Kidney (tissue), 14 donors: ENCODE results near the gene FGF12. TPM values are rescaled to one million over a fixed set of nuclear protein-coding genes. Genes with fewer than 3 reads are reported as not detected.

Experiments used
- DNase-seq, 5 donors: peaks; one replicate each; pipeline ENCODE4 v3.0.0-alpha.2; 2013 to 2020
- FAIRE-seq: peaks from 2 replicates; lab custom pipeline; 2012; peaks lifted over from hg19 to GRCh38; lab: Jason Lieb, UNC
- H3K27ac ChIP-seq, 2 donors: one replicate each; pipeline ENCODE4 v1.7.0; 2013; ENCODE audit warnings: low read depth in 2 of 2, low read length in 2 of 2, inconsistent platforms in 1 of 2
- H3K27me3 ChIP-seq: one replicate; pipeline ENCODE4 v1.7.1; 2013; ENCODE audit warnings: low read length, inconsistent platforms; ENCODE audit not compliant: control insufficient read depth, insufficient read depth
- H3K36me3 ChIP-seq, 3 donors: one replicate each; pipeline versions ENCODE4 v1.7.0 to v1.7.1; 2013; ENCODE audit warnings: low read length in 3 of 3, control low read depth in 1 of 3, inconsistent platforms in 1 of 3; ENCODE audit not compliant: insufficient read depth in 3 of 3, control insufficient read depth in 2 of 3
- H3K4me1 ChIP-seq, 3 donors: one replicate each; pipeline versions ENCODE4 v1.7.0 to v1.7.1; 2013; ENCODE audit warnings: low read length in 3 of 3, inconsistent platforms in 1 of 3, low read depth in 1 of 3; ENCODE audit not compliant: control insufficient read depth in 2 of 3, insufficient read depth in 2 of 3
- H3K4me3 ChIP-seq, 3 donors: one replicate each; pipeline versions ENCODE4 v1.7.0 to v1.8.1; 2013; ENCODE audit warnings: low read length in 3 of 3, control low read depth in 1 of 3, inconsistent platforms in 1 of 3
- H3K9ac ChIP-seq, 3 donors: one replicate each; pipeline versions ENCODE4 v1.7.0 to v1.7.1; 2013; ENCODE audit warnings: low read length in 3 of 3, control low read depth in 1 of 3, inconsistent platforms in 1 of 3
- H3K9me3 ChIP-seq, 3 donors: one replicate each; pipeline versions ENCODE4 v1.7.0 to v1.7.1; 2013; ENCODE audit warnings: low read length in 3 of 3, control low read depth in 1 of 3, inconsistent platforms in 1 of 3; ENCODE audit not compliant: control insufficient read depth in 2 of 3, insufficient read depth in 1 of 3
- intact Hi-C: fragments of 100-400 bp; cut with DNase I; formaldehyde crosslinking; loops from one replicate; pipeline ENCODE4 v1.11.1; 2022
- polyA plus RNA-seq: library from polyadenylated mRNA; stranded (reverse); fragments of 350-450 nt; fragmentation: Illumina TruSeq; extraction: RNeasy Lipid Tissue Mini Kit (QIAGEN cat#74804); gene quantifications from one replicate; pipeline ENCODE4 v1.2.3, GENCODE V29; 2014; ENCODE audit warnings: low read depth, low replicate concordance; ENCODE audit not compliant: insufficient read depth
- total RNA-seq: library from RNA; stranded (reverse); fragmentation: NEBNext Ultra II Directional; extraction: Animal tissue kit (Norgen Biotek cat#: 25700); gene quantifications from one replicate; pipeline ENCODE4 v1.2.1, GENCODE V29; 2021
- TF ChIP-seq, protein P1 (sequence below): IDR thresholded peaks from 3 replicates; pipeline ENCODE4 v1.5.1; 2012; ENCODE audit warnings: mild to moderate bottlenecking, moderate library complexity, borderline replicate concordance; ENCODE audit not compliant: insufficient read depth; ENCODE audit errors: extremely low read depth
- donor health status: control.
- donor health status: control.
- donor health status: control.
- donor health status: control.
- donor health status: control.
- donor health status: DM: yes; HTN: yes; CAD: no.
- donor health status: Normal renal cell carcinoma (clear cell type).

FGF12 gene
- total and polyA plus RNA-seq, 2 donors from 2014 or later: 1.8 to 3.7 TPM

DNA sequence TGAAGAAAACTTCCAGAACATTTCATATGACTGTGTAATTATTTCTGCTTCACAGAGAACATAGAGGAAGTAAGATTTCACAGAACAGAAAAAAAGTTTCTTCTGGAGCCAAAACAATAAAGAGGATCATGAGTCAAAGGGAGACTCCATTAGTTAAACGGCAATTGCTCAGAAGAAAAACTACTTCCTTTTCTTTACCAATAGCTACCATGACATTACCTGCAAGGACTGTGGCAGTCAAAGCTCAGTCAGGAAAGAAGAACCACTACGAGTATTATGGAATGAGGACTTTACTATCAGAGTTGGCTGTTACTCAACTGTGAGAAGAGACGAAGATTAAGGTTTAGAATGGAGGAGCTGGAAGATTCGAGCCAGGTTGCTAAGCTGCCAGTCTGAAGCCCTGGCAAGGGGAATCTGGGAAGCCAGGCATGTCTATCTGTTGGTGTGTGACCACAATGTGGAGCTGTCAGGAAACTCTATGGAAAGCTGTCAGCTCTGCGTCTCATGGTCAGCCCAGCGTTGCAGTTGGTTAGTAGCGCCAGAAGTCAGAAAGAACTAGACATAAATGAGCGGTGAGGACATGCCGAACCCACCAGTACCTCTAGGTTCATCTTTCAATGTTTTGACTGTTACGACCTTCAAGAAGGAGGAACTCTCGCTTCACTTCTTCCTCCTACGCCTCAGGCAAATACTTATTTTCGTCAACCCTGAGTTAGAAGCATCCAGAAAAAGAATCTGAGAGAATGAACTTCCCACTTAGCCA lies 604.3 kb downstream of the FGF12 start:
- H3K9me3 ChIP-seq: no peaks in the 10 kb centered on the region
- H3K27me3 ChIP-seq: no peaks in the 10 kb centered on the region
- DNase-seq (peak in 4 of 5 donors; percentile 27 to 46 (median 40)), FAIRE-seq (no peak)
- intact Hi-C loops: no loop called here
- H3K36me3 ChIP-seq: no peaks in the 10 kb centered on the region
- H3K4me3 ChIP-seq: no peak overlapping the region
- no peak overlapping the region for H3K9ac ChIP-seq
- H3K4me1 ChIP-seq: no peaks in the 10 kb centered on the region
- H3K27ac ChIP-seq: no peak overlapping the region
- TF ChIP-seq, protein P1, sequence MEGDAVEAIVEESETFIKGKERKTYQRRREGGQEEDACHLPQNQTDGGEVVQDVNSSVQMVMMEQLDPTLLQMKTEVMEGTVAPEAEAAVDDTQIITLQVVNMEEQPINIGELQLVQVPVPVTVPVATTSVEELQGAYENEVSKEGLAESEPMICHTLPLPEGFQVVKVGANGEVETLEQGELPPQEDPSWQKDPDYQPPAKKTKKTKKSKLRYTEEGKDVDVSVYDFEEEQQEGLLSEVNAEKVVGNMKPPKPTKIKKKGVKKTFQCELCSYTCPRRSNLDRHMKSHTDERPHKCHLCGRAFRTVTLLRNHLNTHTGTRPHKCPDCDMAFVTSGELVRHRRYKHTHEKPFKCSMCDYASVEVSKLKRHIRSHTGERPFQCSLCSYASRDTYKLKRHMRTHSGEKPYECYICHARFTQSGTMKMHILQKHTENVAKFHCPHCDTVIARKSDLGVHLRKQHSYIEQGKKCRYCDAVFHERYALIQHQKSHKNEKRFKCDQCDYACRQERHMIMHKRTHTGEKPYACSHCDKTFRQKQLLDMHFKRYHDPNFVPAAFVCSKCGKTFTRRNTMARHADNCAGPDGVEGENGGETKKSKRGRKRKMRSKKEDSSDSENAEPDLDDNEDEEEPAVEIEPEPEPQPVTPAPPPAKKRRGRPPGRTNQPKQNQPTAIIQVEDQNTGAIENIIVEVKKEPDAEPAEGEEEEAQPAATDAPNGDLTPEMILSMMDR: no peak

DNA sequence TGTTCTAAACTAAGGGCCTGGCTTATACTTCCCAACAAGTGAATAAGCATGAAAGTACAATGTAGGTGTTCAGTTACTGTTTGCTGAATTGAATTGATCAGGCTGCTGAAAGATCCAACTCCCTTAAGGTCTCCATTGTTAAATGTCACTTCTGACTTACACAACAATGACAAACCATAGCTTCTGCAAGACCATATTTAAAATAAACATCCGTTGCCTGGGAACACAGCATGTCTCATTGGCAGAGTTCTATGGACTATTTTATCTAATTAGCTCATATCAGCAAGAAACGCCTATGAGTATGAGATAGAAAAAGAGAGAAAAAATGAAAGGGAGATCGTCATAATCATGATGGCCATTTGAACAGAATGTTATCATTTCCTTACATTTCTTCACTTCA lies 605.4 kb downstream of the FGF12 start:
- DNase-seq (no peak), FAIRE-seq (no peak)
- Histone ChIP-seq H3K9ac (no peak overlapping the region), H3K27ac (no peak overlapping the region), H3K36me3 (no peaks in the 10 kb centered on the region), H3K4me3 (no peak overlapping the region), H3K9me3 (no peaks in the 10 kb centered on the region), H3K4me1 (no peaks in the 10 kb centered on the region), H3K27me3 (no peaks in the 10 kb centered on the region)
- intact Hi-C loops: no loop called here
- TF ChIP-seq, protein P1: no peak

DNA sequence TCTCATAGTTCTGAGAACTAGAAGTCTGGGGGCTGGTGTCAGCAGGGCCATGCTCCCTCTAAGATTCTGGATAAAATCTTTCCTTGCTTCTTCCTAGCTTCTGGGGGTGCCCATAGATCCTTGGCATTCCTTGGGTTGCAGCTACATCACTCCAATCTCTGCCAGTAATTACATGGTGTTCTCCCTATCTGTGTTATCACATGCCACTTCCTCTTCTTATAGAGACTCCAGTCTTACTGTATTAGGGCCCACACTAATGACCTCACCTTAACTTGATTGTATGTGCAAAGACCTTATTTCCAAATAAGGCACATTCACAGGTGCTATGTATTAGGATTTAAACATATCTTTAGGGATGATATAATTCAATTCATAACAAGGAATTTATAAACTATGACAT lies 618.5 kb downstream of the FGF12 start:
- intact Hi-C loops: no loop called here
- DNase-seq (no peak), FAIRE-seq (no peak)
- H3K4me1 ChIP-seq: no peaks in the 10 kb centered on the region
- H3K9ac ChIP-seq: no peak overlapping the region
- H3K27me3 ChIP-seq: no peaks in the 10 kb centered on the region
- no peak overlapping the region for H3K4me3 ChIP-seq
- H3K27ac ChIP-seq: no peak overlapping the region
- H3K36me3 ChIP-seq: no peaks in the 10 kb centered on the region
- peaks cover 0 to under 1% (median 0%) of the 10 kb centered on the region in 3 donors for H3K9me3 ChIP-seq
- TF ChIP-seq, protein P1: no peak
